Stimulated activated CD8-positive, alpha-beta memory T cell treated with anti-CD3 and anti-CD28 coated beads, Interleukin-4, amount 100 ng/mL, for 24 hours (primary cell): ENCODE measurements around the gene EIPR1.
"Not testable (repeated sequence)": the region's sequence is repeated elsewhere in the genome, so short reads cannot be mapped to it uniquely, and the experiment has no call there.

Experiments
- DNase-seq: peaks from one replicate; pipeline ENCODE4 v3.0.0-alpha.2; 2020; ENCODE audit warnings: low read depth

EIPR1 gene

GRCh38 chr2:3286646-3287036, 91.0 kb downstream of the EIPR1 start:
- not testable (repeated sequence) for DNase-seq

GRCh38 chr2:3285901-3286645, 91.5 kb downstream of the EIPR1 start:
- DNase-seq, result no peak

GRCh38 chr2:3284657-3285630, 92.7 kb downstream of the EIPR1 start:
- no peak for DNase-seq

GRCh38 chr2:3283876-3284656, 93.6 kb downstream of the EIPR1 start:
- DNase-seq, result not testable (repeated sequence)

- DNase-seq, result no peak
Observed at GRCh38 chr2:3283206-3283605, 94.4 kb downstream of the EIPR1 start.

GRCh38 chr2:3282056-3282998, 95.3 kb downstream of the EIPR1 start:
- no peak for DNase-seq

GRCh38 chr2:3280683-3281520, 96.7 kb downstream of the EIPR1 start:
- no peak for DNase-seq

- no peak for DNase-seq
Observed at GRCh38 chr2:3280197-3280596, 97.4 kb downstream of the EIPR1 start.

GRCh38 chr2:3279236-3279960, 98.2 kb downstream of the EIPR1 start:
- no peak for DNase-seq

GRCh38 chr2:3278521-3279218, 98.9 kb downstream of the EIPR1 start:
- no peak for DNase-seq

- DNase-seq, result no peak
Observed at GRCh38 chr2:3277748-3278520, 99.7 kb downstream of the EIPR1 start.

GRCh38 chr2:3277050-3277747, 100.4 kb downstream of the EIPR1 start:
- DNase-seq, result no peak

- DNase-seq, result no peak
Observed at GRCh38 chr2:3272761-3273160, 104.9 kb downstream of the EIPR1 start.

GRCh38 chr2:3270095-3270478, 107.5 kb downstream of the EIPR1 start:
- no peak for DNase-seq

- DNase-seq, result no peak
Observed at GRCh38 chr2:3269425-3270094, 108.1 kb downstream of the EIPR1 start.

GRCh38 chr2:3268705-3269029, 109.0 kb downstream of the EIPR1 start:
- DNase-seq, result no peak
